GM12875 (cell line): ENCODE results near the gene TMEFF1.
A peak's percentile ranks its signal among the peaks of the same experiment; 100 is the strongest.

ENCODE experiments used
- H3K4me3 ChIP-seq: one replicate; pipeline ENCODE4 v1.5.1; 2011; ENCODE audit warnings: low read depth, low read length, control low read depth
- TF ChIP-seq, protein P1 (sequence below): IDR thresholded peaks from 2 replicates; pipeline ENCODE4 v1.5.1; 2011; ENCODE audit warnings: low read depth, mild to moderate bottlenecking, control low read depth, inconsistent platforms, low read length, moderate library complexity, borderline replicate concordance; ENCODE audit not compliant: insufficient read depth

The TMEFF1 gene, protein sequence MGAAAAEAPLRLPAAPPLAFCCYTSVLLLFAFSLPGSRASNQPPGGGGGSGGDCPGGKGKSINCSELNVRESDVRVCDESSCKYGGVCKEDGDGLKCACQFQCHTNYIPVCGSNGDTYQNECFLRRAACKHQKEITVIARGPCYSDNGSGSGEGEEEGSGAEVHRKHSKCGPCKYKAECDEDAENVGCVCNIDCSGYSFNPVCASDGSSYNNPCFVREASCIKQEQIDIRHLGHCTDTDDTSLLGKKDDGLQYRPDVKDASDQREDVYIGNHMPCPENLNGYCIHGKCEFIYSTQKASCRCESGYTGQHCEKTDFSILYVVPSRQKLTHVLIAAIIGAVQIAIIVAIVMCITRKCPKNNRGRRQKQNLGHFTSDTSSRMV

DNA sequence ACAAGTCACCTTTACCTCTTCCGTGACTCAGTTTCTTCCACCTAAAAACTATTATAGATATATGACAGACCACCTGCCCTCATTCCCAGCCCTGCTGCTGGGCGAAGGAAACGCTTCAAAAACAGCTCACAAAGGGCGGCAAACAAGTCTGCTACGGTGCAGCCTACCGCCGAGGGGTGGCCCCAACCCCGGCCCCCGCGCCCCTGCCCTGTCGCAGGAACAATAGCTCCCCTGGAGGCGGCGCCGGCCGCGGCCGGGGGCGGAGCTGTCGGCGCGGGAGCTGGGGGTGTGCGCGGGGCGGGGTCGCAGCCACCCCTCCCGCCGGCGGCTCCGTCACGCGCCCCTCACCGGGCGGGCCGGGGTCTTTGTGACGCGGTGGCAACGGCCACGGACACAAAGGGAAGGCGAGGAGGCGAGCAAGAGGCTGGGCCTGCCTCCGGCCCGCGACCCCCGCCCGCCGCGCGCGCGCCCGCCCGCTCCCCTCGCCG, at the start of gene TMEFF1:
TMEFF1 (plus strand) TSS at position 362 of the 488 bp plus-strand sequence. CDS start 396 bp downstream, outside the sequence.
- TF ChIP-seq, protein P1, sequence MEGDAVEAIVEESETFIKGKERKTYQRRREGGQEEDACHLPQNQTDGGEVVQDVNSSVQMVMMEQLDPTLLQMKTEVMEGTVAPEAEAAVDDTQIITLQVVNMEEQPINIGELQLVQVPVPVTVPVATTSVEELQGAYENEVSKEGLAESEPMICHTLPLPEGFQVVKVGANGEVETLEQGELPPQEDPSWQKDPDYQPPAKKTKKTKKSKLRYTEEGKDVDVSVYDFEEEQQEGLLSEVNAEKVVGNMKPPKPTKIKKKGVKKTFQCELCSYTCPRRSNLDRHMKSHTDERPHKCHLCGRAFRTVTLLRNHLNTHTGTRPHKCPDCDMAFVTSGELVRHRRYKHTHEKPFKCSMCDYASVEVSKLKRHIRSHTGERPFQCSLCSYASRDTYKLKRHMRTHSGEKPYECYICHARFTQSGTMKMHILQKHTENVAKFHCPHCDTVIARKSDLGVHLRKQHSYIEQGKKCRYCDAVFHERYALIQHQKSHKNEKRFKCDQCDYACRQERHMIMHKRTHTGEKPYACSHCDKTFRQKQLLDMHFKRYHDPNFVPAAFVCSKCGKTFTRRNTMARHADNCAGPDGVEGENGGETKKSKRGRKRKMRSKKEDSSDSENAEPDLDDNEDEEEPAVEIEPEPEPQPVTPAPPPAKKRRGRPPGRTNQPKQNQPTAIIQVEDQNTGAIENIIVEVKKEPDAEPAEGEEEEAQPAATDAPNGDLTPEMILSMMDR = 0 out of 2 replicates have a peak, but pooled peaks have one; percentile 9
- peak within 1 kb of the TSS; percentile 38 for H3K4me3 ChIP-seq

DNA sequence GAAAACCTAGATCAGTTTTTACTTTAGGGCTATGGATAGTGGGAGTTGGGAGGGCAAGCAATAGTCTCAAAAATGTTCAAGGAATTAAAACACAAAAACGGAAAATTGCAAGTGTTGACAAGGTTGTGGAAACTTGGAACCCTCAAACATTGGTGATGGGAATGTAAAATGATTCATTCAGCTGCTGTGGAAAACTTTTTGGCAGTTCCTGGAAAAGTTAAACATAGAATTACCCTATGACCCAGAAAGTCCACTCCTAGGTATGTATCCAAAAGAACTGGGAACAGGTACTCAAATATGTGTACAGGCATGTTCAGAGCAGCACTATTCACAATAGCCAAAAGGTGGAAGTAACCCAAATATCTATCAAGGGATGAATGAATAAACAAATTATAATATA, 47.2 kb upstream of the TMEFF1 start:
- no peak overlapping the region for H3K4me3 ChIP-seq
- TF ChIP-seq, protein P1 = no peak

DNA sequence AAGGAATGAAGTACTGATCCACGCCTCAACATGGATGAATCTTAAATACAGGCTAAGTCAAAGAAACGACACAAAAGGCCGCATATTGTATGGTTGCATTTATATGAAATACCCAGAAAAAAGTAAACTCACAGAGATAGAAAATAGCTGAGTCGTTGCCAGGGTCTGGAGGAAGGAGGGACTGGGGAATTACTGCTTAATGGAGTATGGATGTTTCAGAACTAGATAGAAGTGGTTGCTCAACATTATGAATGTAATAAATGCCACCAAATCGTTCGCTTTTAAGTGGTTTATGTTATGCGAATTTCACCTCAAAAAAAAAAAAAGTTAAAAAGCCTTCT, 46.8 kb upstream of the TMEFF1 start:
- TF ChIP-seq, protein P1 = no peak
- peak overlapping the region; percentile 58 for H3K4me3 ChIP-seq

DNA sequence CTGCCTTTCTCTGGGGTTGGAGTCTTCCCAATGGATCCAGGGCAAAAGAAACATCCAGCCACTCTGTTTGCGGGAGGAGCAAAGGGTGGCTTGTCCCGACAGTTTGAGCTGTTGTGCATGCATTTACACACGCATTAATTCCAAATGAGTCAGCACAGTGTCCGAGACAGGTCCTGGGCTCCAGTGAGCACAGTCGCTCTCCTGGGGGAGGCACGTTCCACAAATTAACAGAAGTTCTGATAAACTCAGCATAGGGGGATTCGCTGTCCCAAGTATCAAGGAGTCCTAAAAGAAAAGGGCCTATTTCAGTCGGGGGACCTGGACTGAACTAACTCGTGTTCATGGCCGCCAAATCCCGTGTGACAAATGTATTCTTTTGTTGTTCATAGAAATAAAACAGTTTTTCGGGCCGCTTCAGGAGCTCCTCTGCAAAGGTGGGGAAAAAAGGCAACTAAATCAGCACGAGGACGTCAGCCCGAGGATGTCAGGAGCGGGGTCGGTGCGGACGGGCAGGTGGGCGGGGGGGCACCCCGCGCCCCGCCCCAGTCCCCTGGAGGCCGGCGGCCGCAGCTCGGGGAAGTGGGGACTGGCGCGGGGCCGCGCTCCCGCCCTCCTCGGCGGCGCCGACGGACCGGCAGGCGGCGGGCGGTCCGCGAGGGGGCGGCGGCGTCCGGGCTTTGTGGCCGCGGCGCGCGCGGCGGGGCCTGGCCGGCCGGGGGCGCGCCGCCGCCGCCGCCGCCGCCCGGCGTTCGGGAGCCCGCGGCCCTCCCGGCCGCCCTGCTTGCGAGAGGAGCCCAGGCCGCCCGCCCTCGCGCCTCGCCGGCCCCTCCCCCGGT, 46.2 kb upstream of the TMEFF1 start, which contains the start of gene MSANTD3:
MSANTD3 (plus strand) TSS at position 614 of the 836 bp plus-strand sequence. CDS start 14,796 bp downstream, outside the sequence.
- peak within 1 kb of the TSS; percentile 58 for H3K4me3 ChIP-seq
- TF ChIP-seq, protein P1 = 0 out of 2 replicates have a peak, but pooled peaks have one; percentile 16

DNA sequence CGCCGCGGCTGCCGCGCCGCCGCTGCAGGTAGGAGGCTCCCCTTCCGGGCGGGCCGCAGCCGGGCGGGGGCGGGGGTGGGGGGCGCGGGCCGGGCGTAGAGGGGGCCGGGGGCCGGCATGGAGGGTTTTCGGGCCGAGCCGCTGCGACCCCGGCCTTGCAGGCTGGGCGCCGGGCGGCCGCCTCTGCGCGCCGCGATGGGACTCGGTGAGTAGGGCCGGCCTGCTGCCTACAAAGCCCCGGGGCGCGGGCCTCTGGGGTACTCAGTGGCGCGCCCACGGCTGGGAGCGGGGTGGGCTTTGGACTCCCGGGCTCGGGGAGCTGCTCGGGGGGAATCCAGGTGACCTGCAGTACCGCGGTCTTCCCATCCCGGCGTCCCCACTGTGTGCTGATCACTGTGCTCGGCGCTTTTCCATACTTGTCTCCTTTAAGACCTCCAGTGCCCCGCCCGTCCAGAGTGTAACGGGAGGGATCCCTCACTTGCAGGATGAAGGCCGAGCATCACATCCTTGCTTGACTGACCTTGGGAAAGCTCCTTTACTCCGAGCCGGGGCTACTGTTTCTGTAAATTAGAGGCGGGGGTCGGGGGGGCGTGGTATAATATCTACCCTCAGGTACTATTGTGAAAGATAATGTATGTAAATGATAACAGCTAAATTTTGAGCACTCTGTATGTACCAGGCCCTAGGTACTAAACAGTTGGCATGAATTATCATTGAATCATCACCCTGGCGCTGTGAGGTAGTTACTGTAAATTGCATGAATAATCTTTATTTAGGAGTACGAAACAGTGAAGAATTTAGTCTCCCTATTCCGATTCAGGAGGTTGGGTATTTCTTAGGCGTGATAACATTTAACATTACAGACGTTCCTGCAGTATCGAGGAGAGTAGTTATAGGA, 45.3 kb upstream of the TMEFF1 start:
- TF ChIP-seq, protein P1 = no peak

DNA sequence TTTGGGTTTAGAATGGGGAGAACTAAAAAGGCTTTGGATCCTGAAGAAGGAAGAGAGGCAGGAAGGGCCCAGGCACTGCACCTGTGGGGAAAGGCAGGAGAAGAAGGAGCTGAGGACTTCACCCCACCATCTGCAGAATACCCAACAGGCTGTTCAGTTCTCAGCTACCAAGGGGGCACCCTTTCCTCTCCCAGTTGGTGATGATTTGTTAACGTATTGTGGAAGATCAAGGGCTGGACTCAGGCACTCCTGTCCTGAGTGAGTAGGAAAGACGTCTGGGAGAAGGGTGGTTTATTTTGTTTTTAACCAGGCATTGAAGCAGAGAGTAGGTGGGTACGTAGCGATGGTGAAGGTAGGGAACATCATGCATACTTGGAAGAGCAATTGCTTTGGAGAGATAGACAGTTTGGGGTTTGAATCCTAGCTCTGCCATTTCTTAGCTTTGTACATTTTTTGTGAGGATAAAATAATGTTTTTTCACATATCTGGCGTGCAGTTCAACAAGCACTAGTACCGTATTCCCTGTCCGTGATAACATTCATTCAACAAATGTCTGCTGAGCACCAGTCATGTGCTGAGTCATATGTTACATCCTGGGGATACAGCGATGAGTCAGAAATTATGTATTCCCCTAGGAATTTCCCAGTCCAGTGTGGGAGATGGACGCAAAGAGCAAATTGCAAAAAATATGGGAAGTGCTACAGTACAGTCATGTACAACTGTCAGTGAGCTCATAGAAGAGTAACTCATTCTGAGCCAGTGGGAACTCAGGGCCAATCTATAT, 43.9 kb upstream of the TMEFF1 start:
- TF ChIP-seq, protein P1 = no peak
- no peak overlapping the region for H3K4me3 ChIP-seq

More for the DNA sequence above, 45.3 kb upstream of the TMEFF1 start:
- peak overlapping the region; percentile 57 for H3K4me3 ChIP-seq
